ENCODE measurements around the gene ALK.

DNA sequence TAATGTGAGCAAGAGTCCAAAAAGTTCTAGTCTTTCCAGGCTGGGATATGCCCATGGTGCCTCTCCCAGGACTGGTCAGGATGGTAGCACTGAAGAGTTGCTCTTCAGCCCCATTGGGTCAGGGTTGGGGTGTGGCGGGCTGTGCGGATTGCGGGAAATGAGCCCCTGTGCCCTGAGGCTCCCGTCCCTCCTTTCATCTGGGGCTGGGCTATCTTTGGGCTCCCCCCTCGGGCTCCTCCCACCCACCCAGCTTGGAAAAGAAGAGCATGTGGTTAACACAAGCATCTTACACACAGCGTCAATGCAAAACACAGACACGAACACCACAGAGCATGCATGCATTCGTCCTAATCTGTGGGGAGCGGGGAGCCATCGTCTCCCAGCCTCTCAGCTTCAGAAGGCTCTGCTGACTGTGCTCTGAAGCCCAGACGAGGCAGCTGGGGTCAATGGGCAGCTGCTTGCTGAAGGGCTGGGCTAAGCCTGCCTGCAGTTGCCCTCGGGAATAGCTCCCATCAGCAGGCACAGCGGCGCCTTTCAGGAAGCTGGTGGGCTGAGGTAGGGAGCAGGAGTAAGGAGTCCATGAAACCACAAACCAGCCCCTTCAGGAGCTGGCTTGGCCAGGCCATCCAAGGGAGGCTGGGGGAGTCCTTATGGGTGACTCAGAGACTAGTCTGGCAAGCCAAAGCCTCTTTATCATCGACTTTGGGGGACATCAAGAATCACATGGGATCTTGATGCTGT is 693.3 kb downstream of the ALK start:
- TF ChIP-seq, protein P1, sequence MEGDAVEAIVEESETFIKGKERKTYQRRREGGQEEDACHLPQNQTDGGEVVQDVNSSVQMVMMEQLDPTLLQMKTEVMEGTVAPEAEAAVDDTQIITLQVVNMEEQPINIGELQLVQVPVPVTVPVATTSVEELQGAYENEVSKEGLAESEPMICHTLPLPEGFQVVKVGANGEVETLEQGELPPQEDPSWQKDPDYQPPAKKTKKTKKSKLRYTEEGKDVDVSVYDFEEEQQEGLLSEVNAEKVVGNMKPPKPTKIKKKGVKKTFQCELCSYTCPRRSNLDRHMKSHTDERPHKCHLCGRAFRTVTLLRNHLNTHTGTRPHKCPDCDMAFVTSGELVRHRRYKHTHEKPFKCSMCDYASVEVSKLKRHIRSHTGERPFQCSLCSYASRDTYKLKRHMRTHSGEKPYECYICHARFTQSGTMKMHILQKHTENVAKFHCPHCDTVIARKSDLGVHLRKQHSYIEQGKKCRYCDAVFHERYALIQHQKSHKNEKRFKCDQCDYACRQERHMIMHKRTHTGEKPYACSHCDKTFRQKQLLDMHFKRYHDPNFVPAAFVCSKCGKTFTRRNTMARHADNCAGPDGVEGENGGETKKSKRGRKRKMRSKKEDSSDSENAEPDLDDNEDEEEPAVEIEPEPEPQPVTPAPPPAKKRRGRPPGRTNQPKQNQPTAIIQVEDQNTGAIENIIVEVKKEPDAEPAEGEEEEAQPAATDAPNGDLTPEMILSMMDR (IDR thresholded peaks at IDR 0.05) = no peak
- no peak for TF ChIP-seq POLR2A (IDR thresholded peaks at IDR 0.05)
